GM03348 (cell line): ENCODE measurements around the gene SLC35E4.
"Not testable (repeated sequence)": the region's sequence is repeated elsewhere in the genome, so short reads cannot be mapped to it uniquely, and the experiment has no call there.

Source experiments
- DNase-seq: peaks from one replicate; pipeline ENCODE4 v3.0.0; 2012; ENCODE audit warnings: low spot score

Gene SLC35E4

DNA sequence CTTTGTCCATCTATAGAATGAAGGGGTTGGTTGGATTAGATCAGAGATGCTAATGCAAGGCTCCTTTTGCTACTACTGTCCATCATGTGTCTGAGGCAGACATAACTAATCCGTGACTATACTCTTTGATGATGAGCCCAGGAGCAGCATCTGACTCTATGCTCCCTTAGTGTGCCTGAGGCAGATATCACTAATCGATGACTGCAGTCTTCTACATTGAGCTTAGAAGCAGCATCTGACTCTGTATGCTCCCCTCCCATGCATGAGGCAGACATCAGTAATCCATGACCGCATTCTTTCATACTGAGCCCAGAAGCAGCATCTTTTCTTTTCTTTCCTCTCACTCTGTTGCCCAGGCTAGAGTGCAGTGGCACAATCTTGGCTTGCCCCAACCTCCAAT is 24.4 kb upstream of the SLC35E4 start:
- no peak for DNase-seq

DNA sequence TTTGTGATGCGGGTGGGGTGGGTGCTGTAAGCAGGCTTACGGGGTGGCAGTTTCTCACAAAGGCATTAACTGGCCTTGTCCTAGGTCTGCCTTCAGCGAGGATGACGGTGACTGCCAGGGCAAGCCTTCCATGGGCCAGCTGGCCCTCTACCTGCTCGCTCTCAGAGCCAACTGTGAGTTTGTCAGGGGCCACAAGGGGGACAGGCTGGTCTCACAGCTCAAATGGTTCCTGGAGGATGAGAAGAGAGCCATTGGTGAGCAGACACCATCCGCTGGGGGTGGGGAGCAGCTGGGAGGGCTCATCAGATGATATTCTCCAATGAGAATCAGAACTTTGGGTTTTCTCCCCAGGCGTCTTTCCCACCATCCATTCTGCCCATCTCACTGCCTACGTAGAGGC is 22.8 kb upstream of the SLC35E4 start:
- DNase-seq: no peak

DNA sequence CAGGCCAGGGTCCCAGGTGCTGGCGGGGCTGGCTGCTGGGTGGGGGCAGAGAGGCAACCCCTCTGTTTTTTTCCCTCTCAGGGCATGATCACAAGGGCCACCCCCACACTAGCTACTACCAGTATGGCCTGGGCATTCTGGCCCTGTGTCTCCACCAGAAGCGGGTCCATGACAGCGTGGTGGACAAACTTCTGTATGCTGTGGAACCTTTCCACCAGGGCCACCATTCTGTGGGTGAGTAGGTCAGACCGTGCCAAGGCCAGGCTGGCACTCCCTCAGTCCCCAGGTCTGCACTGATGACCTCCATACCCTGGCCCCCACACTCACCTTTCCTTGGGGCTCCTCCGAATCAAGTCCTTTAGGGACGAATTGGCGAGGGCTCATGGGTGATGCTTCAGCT is 21.3 kb upstream of the SLC35E4 start:
- no peak for DNase-seq

DNA sequence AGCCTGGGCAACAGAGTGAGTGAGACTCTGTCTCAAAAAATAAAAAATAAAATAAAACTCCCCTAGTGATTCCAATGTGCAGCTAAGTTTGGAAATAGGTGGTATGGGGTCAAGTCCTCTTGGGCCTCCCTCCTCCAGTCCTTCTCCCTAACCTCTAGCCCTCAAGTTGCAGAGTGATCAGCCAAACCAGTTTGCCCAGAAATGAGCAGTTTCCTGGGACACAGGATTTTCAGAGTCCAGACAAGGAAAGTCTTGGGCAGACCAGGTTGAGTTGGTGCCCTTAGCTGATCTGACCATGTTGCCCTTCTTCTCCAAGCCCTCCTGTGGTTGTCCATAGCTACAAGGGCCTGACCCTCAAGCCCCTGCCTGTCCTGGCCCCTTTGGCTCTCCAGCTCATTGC is 20.7 kb upstream of the SLC35E4 start:
- no peak for DNase-seq

DNA sequence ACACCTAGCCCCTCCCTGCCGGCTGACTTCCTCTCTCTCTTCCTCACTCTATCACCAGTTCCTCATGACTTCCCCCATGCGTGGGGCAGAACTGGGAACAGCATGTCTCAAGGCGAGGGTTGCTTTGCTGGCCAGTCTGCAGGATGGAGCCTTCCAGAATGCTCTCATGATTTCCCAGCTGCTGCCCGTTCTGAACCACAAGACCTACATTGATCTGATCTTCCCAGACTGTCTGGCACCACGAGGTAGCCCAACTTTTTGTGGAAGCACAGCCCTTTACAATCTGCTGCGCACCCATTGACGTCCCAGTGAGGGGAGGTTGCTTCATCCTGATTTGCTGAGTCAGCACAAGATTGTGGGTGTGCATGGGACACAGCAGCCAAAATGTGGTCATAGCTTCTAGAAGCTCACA is 20.0 kb upstream of the SLC35E4 start:
- DNase-seq: no peak

DNA sequence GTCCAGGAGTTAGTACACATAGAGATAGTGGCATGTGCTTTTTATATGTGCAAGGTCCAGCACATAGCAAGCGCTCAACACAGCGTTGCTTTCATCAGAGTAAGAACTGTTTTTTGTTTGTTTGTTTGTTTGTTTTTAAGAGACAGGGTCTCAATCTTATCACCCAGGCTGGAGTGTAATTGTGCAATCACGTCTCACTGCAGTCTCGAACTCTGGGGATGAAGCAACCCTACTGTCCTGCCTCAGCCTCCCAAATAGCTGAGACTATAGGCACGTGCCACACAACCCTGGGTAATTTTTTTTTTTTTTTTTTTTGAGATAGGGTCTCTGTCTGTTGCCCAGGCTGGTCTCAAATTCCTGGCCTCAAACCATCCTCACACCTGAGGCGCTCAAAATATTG is 17.8 kb upstream of the SLC35E4 start:
- DNase-seq: no peak

DNA sequence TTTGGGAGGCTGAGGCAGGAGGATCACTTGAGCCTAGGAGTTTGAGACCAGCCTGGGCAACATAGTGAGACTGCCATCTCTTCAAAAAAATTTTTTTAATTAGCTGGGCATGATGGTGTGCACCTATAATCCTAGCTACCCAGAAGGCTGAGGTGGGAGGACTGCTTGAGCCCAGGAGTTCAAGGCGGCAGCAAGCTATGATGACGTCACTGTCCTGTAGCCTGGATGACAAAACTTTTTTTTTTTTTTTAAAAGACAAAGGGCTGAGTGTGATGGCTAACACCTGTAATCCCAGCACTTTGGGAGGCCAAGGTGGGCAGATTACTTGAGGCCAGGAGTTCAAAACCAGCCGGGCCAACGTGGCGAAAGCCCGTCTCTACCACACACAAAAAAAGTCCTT is 15.7 kb upstream of the SLC35E4 start:
- not testable (repeated sequence) for DNase-seq

DNA sequence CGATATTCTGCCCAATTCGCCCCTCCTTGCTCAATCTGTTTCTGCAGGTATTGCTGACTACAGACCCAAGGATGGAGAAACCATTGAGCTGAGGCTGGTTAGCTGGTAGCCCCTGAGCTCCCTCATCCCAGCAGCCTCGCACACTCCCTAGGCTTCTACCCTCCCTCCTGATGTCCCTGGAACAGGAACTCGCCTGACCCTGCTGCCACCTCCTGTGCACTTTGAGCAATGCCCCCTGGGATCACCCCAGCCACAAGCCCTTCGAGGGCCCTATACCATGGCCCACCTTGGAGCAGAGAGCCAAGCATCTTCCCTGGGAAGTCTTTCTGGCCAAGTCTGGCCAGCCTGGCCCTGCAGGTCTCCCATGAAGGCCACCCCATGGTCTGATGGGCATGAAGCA is 9.2 kb upstream of the SLC35E4 start:
- no peak for DNase-seq

DNA sequence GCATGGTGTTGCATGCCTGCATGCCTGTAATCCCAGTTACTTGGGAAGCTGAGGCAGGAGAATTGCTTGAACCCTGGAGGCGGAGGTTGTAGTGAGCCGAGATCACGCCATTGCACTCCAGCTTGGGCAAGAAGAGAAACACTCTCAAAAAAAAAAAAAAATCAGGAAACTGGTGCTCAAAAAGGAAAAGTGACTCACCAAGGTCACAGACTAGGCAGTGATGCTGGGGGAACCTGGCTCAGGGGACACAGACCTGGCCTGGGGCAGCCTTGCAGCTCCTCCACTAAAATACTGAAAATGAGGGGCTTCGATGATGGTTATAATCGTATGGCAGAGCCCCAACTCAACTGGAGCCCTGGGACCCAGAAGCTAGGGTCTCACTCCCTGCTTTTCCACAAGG is 8.1 kb upstream of the SLC35E4 start:
- no peak for DNase-seq

DNA sequence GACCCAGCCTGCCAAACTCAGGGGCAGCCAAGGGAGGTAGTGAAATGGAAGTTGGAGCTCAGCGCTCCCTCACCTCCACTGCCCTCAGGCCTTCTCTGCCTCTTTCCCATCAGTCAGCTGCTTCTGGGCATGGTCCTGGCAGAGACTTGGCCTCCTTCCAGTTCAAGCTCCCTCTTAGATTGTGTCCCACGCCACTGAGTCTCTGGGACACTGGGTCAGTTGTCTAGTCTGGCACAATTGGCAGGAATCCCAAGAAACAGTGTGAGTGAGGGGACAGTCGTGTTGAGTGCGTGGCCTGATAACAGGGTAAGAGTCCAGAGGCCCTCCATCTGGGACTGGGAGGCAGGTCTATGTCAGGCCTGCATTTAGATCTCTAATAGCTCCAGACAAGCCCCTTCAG is 7.1 kb upstream of the SLC35E4 start:
- no peak for DNase-seq

DNA sequence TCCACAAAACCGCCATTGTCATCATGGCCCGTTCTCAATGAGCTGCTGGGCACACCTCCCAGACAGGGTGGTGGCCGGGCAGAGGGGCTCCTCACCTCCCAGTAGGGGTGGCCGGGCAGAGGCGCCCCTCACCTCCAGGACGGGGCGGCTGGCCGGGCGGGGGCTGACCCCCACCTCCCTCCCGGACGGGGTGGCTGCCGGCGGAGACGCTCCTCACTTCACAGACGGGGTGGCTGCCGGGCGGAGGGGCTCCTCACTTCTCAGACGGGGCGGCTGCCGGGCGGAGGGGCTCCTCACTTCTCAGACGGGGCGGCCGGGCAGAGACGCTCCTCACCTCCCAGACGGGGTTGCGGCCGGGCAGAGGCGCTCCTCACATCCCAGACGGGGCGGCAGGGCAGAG is 4.1 kb upstream of the SLC35E4 start:
- DNase-seq: not testable (repeated sequence)

DNA sequence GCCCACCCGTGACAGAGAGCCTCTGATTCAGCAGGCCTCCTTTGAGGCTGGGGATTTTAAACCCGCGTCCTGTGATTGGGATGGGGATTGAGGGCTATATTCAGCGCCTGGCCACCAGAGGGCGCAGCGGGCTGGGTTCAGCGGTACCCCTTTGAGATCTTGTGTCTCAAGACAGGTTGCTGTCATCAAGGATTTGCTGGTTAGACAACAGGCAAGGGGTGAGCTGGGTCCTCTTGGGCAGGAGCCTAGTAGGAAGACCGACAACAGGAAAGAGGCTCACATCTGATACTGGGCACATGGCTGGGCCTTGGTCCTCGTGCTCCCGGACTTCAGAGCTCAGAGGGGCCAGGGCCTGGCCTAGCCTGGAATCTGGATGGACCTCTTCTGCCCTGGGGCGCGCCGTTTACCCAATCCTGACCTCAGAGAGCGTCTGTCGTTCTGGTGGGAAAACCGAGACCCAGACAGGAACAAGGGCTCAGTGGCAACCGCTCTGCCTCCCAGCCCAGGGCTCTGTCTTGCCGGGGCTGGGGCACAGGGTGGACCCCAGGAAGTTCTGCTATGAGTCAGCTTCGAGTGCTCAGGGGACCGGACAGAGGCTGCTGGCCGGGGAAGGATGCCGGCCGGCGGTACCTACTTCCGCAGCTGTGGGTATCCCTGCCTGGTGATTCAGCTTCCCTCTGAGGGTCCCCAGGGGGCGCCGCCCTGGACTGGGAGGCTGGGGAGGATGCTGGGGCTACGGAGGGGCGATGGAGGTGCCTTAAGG is 929 bp upstream of the SLC35E4 start:
- DNase-seq: peak; percentile 93

DNA sequence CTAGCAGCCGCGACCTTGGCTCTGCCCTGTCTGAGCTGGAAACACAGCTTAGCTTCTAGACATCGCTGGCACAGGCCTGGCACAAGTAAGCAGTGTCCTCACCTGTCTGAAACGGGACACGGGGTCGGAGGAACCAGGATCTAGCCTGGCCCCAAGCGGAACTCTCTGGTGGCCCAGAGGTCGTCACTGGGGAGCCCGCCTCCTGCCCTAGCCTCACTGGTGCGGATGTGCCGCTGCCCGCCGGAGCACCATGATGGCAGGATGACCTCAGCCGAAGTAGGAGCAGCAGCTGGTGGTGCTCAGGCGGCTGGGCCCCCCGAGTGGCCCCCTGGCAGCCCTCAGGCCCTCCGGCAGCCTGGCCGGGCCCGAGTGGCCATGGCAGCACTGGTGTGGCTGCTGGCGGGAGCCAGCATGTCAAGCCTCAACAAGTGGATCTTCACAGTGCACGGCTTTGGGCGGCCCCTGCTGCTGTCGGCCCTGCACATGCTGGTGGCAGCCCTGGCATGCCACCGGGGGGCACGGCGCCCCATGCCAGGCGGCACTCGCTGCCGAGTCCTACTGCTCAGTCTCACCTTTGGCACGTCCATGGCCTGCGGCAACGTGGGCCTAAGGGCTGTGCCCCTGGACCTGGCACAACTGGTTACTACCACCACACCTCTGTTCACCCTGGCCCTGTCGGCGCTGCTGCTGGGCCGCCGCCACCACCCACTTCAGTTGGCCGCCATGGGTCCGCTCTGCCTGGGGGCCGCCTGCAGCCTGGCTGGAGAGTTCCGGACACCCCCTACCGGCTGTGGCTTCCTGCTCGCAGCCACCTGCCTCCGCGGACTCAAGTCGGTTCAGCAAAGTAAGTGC is 871 bp downstream of the SLC35E4 start:
- DNase-seq: peak; percentile 40

DNA sequence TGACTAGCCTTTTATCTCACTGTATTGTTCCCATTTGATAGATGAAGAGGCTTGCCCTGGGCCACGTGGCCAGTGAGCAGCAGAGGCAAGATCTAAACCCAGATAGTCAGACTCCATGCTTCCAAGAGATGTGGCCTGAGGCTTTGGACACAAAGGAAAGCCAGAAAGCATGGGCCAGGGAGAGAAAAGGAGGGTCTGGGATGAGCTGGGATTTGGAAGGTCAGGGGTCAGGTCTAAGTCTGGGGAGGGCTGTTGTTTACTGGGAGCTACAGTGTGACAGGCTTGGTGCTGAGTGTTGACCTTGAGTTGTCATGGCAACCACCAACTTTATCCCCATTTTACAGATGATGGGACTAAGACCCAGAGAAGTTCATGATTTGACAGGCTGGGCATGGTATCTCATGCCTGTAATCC is 2.1 kb downstream of the SLC35E4 start:
- no peak for DNase-seq

DNA sequence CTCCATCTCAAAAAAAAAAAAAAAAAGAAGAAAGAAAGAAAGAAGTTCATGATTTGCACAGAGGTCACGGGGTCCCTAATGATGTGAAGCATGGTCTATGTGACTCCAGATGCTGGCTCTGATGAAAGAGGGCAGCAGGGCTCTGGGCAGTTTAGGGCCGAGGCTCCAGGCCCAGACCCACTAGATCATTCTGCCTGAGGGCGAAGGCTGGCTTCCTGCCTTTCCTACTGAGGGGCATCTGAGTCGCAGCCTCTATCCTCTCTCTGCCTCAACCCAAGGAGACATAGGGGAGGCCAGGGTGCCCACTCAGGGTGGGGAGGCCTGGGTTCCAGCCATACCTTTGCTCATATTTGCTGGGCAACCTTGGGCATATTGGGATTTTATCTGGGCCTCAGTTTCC is 4.8 kb downstream of the SLC35E4 start:
- DNase-seq: no peak

DNA sequence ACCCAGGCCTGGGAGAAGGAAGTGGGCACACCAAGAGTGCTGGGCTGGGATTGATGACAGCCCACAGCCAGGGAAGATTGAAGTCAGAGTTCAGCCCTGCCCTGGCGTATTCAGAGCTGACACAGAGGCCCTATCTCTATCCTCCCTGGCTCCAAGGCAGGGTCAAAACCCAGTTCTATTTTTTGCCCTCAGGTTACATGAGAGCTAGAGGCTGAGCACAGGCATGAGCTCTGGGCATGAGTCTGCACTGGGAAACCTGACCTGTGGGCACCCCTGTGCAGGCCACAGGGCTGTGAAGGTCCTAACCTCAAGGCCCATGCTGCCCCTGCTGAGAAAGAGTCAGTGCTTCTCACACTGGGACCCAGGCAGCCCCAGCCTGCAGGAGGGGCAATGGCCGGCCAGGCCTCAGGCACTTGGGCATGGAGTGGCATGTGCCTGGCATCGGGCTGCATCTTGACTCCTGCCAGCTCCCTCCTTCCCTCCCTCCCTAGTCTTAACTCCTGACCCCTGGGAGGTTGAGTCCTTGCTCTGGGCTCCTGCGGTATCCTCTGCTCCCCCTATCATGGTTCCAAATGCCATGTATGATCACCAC is 5.4 kb downstream of the SLC35E4 start:
- DNase-seq: no peak

DNA sequence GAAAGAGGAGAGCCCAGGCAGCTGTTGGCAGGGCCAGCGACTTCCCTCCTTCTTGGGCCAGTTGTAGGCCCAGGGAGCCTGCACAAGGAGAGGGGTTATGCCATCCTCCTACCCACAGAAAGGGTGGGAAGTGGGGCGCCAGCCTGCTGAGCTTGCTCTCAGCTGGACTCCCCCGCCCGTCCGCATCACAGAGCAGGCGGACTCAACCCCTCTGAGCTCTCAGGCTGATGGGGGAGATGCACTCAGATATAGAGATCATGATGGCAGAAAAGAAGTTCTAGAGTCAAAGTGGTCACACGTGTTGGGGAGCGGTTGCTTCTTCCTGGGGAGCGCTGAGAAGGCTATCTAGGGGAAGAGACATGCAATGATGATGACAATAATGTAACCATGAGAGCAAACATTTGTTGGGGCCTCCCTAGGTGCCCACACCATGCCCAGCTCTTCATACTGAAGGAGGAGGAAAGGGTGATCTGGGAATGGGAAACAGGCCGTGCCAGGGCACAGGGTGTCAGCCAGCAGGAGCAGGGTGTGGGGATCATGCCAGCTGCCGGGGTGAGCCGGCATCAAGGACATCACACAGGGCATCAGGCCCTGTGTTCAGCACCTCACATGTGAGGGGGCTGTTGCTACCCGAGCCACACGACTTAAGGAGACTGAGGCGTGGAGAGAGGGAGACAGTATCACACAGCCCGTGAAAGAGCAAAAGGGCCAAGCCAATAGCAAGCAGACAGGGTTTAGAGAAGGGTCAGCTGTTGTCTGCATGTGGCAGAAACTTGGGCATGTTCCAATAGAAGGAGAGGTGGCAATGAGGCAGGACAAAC is 7.7 kb downstream of the SLC35E4 start:
- DNase-seq: no peak

DNA sequence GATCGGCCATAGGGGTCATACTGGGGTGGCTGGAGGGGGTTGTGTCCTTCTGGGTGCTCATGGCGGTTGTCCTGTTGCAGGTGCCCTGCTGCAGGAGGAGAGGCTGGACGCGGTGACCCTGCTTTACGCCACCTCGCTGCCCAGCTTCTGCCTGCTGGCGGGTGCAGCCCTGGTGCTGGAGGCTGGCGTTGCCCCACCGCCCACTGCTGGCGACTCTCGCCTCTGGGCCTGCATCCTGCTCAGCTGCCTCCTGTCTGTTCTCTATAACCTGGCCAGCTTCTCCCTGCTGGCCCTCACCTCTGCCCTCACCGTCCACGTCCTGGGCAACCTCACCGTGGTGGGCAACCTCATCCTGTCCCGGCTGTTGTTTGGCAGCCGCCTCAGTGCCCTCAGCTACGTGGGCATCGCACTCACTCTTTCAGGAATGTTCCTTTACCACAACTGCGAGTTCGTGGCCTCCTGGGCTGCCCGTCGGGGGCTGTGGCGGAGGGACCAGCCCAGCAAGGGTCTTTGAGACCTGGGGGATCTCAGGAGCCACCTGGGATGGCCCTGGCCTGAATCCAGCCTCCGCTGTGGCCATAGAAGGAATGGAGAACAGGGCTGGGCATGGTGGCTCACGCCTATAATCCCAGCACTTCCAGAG is 11.1 kb downstream of the SLC35E4 start:
- DNase-seq: no peak

DNA sequence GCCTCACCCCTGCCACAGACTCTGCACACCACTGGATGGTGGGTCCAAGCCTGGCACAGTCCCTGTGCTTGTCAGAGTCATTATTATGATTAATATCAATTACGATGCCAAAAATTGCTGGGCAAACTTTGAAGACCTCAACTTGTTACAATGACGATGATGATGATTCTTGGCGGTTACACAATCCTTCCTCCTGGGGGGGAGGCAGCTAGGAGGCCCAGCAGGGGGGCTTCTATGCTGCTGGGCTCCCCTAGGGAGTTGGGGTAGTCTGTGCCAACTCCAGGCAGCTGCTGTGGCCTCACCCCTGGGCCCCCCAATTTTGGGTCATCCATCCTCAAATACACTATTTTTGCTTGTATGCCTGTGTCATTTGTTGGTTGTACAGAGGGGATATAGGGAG is 12.0 kb downstream of the SLC35E4 start:
- DNase-seq: no peak

DNA sequence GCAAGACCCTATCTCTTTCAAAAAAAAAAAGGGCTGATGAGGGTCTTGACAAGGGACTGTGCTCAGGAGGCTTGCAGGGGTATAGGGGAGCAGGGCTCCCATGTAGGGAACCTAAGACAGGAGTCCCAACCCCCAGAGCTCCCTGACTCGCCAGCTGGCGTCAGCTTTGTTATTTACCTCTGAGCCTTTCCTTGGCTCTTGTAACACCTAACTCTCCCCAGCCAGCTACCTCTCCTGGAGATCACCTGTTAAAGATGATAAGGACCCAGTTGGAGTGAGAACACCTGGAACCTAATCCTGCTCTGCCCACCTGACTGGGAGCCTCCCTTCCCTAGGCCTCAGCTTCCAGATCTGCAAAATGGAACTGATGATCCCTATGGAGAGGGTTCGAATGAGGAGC is 13.2 kb downstream of the SLC35E4 start:
- DNase-seq: no peak

DNA sequence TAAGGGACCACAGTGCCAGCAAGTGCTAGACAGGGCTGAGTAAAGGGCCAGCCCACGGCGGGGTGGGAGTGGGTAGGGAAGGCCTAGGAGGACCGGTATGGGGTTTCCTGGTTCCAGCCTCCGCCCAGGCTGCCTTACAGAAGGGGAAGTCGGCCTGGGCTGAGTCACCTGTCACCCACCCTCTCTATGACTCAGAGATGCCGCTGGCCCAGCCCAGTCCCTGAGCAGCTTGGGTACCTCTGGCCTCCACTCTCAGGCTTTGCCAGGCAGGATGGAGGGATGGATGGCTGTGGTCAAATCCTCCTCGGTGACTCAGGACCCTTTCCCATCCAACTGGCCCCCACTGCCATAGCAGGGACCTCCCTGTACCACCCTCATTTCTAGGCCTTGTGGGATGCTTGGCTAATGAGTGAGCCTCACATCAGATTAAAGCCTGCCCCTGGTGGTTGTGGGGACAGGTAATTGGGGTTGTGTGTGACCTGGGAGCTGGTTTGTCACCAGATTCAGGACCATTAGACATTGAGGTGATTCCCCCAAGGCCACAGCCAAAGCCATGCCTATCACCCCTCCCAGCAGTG is 13.9 kb downstream of the SLC35E4 start:
- DNase-seq: peak; percentile 78
